Right atrium auricular region (tissue), 2 donors: ENCODE measurements around the gene DENND6A. TPM values are rescaled to one million over a fixed set of nuclear protein-coding genes. Genes with fewer than 3 reads are reported as not detected.

Source experiments
- DNase-seq: peaks from one replicate; pipeline ENCODE4 v3.0.0-alpha.2; 2019; ENCODE audit warnings: low spot score
- H3K27ac ChIP-seq, 2 donors: fragments of 200-600 bp; sonication (generic); 1 replicate in 1 of 2; 2 replicates in 1 of 2; pipeline ENCODE4 v1.5.1; 2016 to 2019
- H3K27me3 ChIP-seq, 2 donors: fragments of 200-600 bp; sonication (generic); one replicate each; pipeline versions ENCODE4 v1.5.1 to v1.6.0; 2017 to 2019
- H3K36me3 ChIP-seq: fragments of 200-600 bp; sonication (generic); one replicate; pipeline ENCODE4 v1.5.1; 2016
- H3K4me1 ChIP-seq, 2 donors: fragments of 200-600 bp; sonication (generic); one replicate each; pipeline versions ENCODE4 v1.5.1 to v1.6.0; 2017 to 2019
- H3K4me3 ChIP-seq, 2 donors: fragments of 200-600 bp; sonication (generic); 1 replicate in 1 of 2; 2 replicates in 1 of 2; pipeline ENCODE4 v1.5.1; 2017 to 2019; ENCODE audit warnings: mild to moderate bottlenecking in 1 of 2, moderate library complexity in 1 of 2
- H3K9me3 ChIP-seq, 2 donors: fragments of 200-600 bp; sonication (generic); one replicate each; pipeline ENCODE4 v1.5.1; 2019
- CTCF ChIP-seq, 2 donors: fragments of 200-600 bp; sonication (generic); IDR thresholded peaks; one replicate each; pipeline ENCODE4 v1.5.1; 2019; ENCODE audit warnings: antibody characterized with exemption in 2 of 2
- total RNA-seq, 2 donors: library from RNA; depleted of rRNA; stranded (reverse); fragments of >200 nt; gene quantifications; one replicate each; pipeline ENCODE4 v1.1.0, GENCODE V29; 2016

The DENND6A gene
- total RNA-seq, 2 donors from 2014 or later = 12.7 to 13.3 TPM

- H3K27me3 ChIP-seq = no peaks in the 10 kb centered on the region
- TF ChIP-seq CTCF (IDR thresholded peaks at IDR 0.05) = no peak
- H3K4me3 ChIP-seq = no peak overlapping the region
- no peaks in the 10 kb centered on the region for H3K36me3 ChIP-seq
- peaks cover 0 to 5% of the 10 kb centered on the region in 2 donors for H3K4me1 ChIP-seq
- no peak for DNase-seq
- H3K9me3 ChIP-seq = no peaks in the 10 kb centered on the region
- no peak overlapping the region for H3K27ac ChIP-seq
Observed at GRCh38 chr3:57681691-57682090, 11.2 kb downstream of the DENND6A start.

- Histone ChIP-seq H3K4me1 (no peaks in the 10 kb centered on the region), H3K9me3 (no peaks in the 10 kb centered on the region), H3K4me3 (no peak overlapping the region), H3K27me3 (no peaks in the 10 kb centered on the region), H3K27ac (no peak overlapping the region), H3K36me3 (no peaks in the 10 kb centered on the region)
- no peak for TF ChIP-seq CTCF (IDR thresholded peaks at IDR 0.05)
- no peak for DNase-seq
Observed at GRCh38 chr3:57680046-57680445, 12.8 kb downstream of the DENND6A start.

GRCh38 chr3:57675530-57675929, 17.3 kb downstream of the DENND6A start:
- Histone ChIP-seq H3K4me3 (no peak overlapping the region), H3K4me1 (no peaks in the 10 kb centered on the region), H3K27ac (no peak overlapping the region), H3K27me3 (no peaks in the 10 kb centered on the region), H3K36me3 (peaks cover 3% of the 10 kb centered on the region), H3K9me3 (no peaks in the 10 kb centered on the region)
- no peak for TF ChIP-seq CTCF (IDR thresholded peaks at IDR 0.05)
- no peak for DNase-seq

- no peak for TF ChIP-seq CTCF (IDR thresholded peaks at IDR 0.05)
- Histone ChIP-seq H3K36me3 (peaks cover 8% of the 10 kb centered on the region), H3K4me3 (no peak overlapping the region), H3K4me1 (no peaks in the 10 kb centered on the region), H3K27me3 (no peaks in the 10 kb centered on the region), H3K9me3 (no peaks in the 10 kb centered on the region), H3K27ac (no peak overlapping the region)
- no peak for DNase-seq
Observed at GRCh38 chr3:57673156-57673555, 19.7 kb downstream of the DENND6A start.

GRCh38 chr3:57670543-57670942, 22.3 kb downstream of the DENND6A start:
- Histone ChIP-seq H3K36me3 (peaks cover 14% of the 10 kb centered on the region), H3K4me1 (no peaks in the 10 kb centered on the region), H3K27ac (no peak overlapping the region), H3K9me3 (no peaks in the 10 kb centered on the region), H3K27me3 (no peaks in the 10 kb centered on the region), H3K4me3 (no peak overlapping the region)
- no peak for DNase-seq
- no peak for TF ChIP-seq CTCF (IDR thresholded peaks at IDR 0.05)

GRCh38 chr3:57661404-57661803, 31.5 kb downstream of the DENND6A start:
- H3K27ac ChIP-seq = no peak overlapping the region
- H3K9me3 ChIP-seq = no peaks in the 10 kb centered on the region
- peaks cover 68% of the 10 kb centered on the region for H3K36me3 ChIP-seq
- TF ChIP-seq CTCF (IDR thresholded peaks at IDR 0.05) = no peak
- H3K27me3 ChIP-seq = no peaks in the 10 kb centered on the region
- no peak for DNase-seq
- peaks cover 0 to 14% of the 10 kb centered on the region in 2 donors for H3K4me1 ChIP-seq
- H3K4me3 ChIP-seq = no peak overlapping the region
